ENCODE data around the gene TMTC2. TPM values are rescaled to one million over a fixed set of nuclear protein-coding genes. Genes with fewer than 3 reads are reported as not detected.

TMTC2 gene
- total and polyA plus RNA-seq, 4 experiments from 2014 or later, result 0.09 to 8.2 (median 4.2) TPM

DNA sequence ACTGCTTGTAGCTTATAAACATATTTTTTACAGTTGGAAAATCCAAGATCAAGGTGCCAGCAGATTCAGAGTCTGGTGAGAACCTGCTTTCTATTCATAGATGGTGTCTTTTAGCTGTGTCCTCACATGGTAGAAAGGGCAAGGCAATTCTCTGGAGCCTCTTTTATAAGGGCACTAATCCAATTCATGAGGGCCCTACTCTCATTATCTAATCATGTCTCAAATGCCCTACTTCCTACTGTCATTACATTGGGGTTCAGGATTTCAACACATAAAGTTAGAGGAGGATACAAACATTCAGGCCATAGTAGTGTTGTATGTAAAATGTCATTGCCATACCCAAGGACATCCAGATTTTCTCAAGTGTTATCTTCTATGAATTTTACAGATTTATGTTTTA lies 496.4 kb downstream of the TMTC2 start:
- no peak overlapping the region for H3K4me3 ChIP-seq (ENCODE audit: low read length in 2 of 2)
- no peaks in the 10 kb centered on the region for H3K36me3 Mint-ChIP-seq
- H3K36me3 ChIP-seq (ENCODE audit: insufficient read depth, low read length), result no peaks in the 10 kb centered on the region
- no peaks in the 10 kb centered on the region for H3K4me1 ChIP-seq (ENCODE audit: insufficient read depth, low read length)
- CTCF ChIA-PET (ENCODE audit: partially characterized antibody), result no interaction called here
- no peaks in the 10 kb centered on the region for H3K4me1 Mint-ChIP-seq
- no peak overlapping the region for H3K4me3 Mint-ChIP-seq
- intact Hi-C loops (cut with micrococcal nuclease), result no loop called here
- no peaks in the 10 kb centered on the region for H3K9me3 ChIP-seq (ENCODE audit: control insufficient read depth in 1 of 2, low read length in 2 of 2)
- H3K27ac ChIP-seq (ENCODE audit: low read depth, low read length), result no peak overlapping the region
- no peak for DNase-seq
- no peak overlapping the region for H3K27ac Mint-ChIP-seq
- POLR2A ChIA-PET (ENCODE audit: partially characterized antibody), result no interaction called here
- no peaks in the 10 kb centered on the region for H3K27me3 ChIP-seq (ENCODE audit: insufficient read depth, low read length)
- no peaks in the 10 kb centered on the region for H3K27me3 Mint-ChIP-seq
- H3K9me3 Mint-ChIP-seq, result peaks cover 0 to 4% (median 0%) of the 10 kb centered on the region in 8 donors
